ENCODE results near the gene TFIP11.

TFIP11 gene

GRCh38 chr22:26446808-26447515 lies 65.3 kb downstream of the TFIP11 start:
- no peak for DNase-seq

GRCh38 chr22:26445577-26446275 lies 66.5 kb downstream of the TFIP11 start:
- no peak for DNase-seq

- no peak for DNase-seq
Observed at GRCh38 chr22:26444777-26445176, 67.5 kb downstream of the TFIP11 start.

GRCh38 chr22:26443901-26444690 lies 68.2 kb downstream of the TFIP11 start:
- DNase-seq = no peak

- no peak for DNase-seq
Observed at GRCh38 chr22:26442086-26442756, 70.1 kb downstream of the TFIP11 start.

Measured in activated CD4-positive, alpha-beta T cell treated with anti-CD3 and anti-CD28 coated beads, Interleukin-2, amount 50 U/mL, for 1 hour (primary cell).